Mesodermal cell (in vitro differentiated cells): ENCODE results near the gene ROBO1.

Source experiments
- H3K27ac ChIP-seq: 2 replicates; pipeline ENCODE4 v1.7.0; 2013; ENCODE audit warnings: mild to moderate bottlenecking, low read depth, low read length, moderate library complexity; ENCODE audit not compliant: severe bottlenecking
- H3K36me3 ChIP-seq: 2 replicates; pipeline ENCODE4 v1.7.1; 2013; ENCODE audit warnings: mild to moderate bottlenecking, low read length, moderate library complexity; ENCODE audit not compliant: control insufficient read depth, insufficient read depth
- H3K4me1 ChIP-seq: one replicate; pipeline ENCODE4 v1.7.1; 2013; ENCODE audit warnings: mild to moderate bottlenecking, low read length; ENCODE audit not compliant: insufficient read depth, control insufficient read depth, poor library complexity, severe bottlenecking
- H3K4me3 ChIP-seq: 2 replicates; pipeline ENCODE4 v1.7.0; 2013; ENCODE audit warnings: low read length, control low read depth, mild to moderate bottlenecking; ENCODE audit not compliant: insufficient read depth, poor library complexity, severe bottlenecking; ENCODE audit errors: extremely low read depth
- H3K9me3 ChIP-seq: 2 replicates; pipeline ENCODE4 v1.7.1; 2013; ENCODE audit warnings: mild to moderate bottlenecking, low read length, moderate library complexity; ENCODE audit not compliant: control insufficient read depth
- WGBS, 2 experiments: methylation state at CpG; one replicate each; pipeline ENCODE4 v1.1.5; 2013; ENCODE audit warnings: missing lambda C conversion rate in 2 of 2; ENCODE audit not compliant: insufficient coverage in 2 of 2; 5-methylcytosine and 5-hydroxymethylcytosine counted together

The ROBO1 gene

GRCh38 chr3:78633626-78634025, 1134.2 kb downstream of the ROBO1 start:
- Histone ChIP-seq H3K27ac (no peak overlapping the region), H3K9me3 (no peaks in the 10 kb centered on the region), H3K36me3 (peaks cover 4% of the 10 kb centered on the region), H3K4me1 (no peaks in the 10 kb centered on the region), H3K4me3 (no peak overlapping the region)
- WGBS, 2 experiments = 100% methylated on average over 1 of the region's 4 CpGs

- WGBS, 2 experiments = 77 to 85% methylated on average over 3 to 5 of the region's 6 CpGs
These were observed 1134.8 kb downstream of the ROBO1 start for GRCh38 chr3:78632925-78633553.

GRCh38 chr3:78629544-78629943, 1138.3 kb downstream of the ROBO1 start:
- no peaks in the 10 kb centered on the region for H3K4me1 ChIP-seq
- H3K4me3 ChIP-seq = no peak overlapping the region
- H3K27ac ChIP-seq = no peak overlapping the region
- 94 to 100% methylated on average over 4 to 6 of the region's 6 CpGs for WGBS, 2 experiments
- peaks cover 4% of the 10 kb centered on the region for H3K36me3 ChIP-seq
- no peaks in the 10 kb centered on the region for H3K9me3 ChIP-seq

More at GRCh38 chr3:78632925-78633553, 1134.8 kb downstream of the ROBO1 start:
- Histone ChIP-seq H3K9me3 (no peaks in the 10 kb centered on the region), H3K4me3 (no peak overlapping the region), H3K27ac (no peak overlapping the region), H3K4me1 (no peaks in the 10 kb centered on the region), H3K36me3 (peaks cover 4% of the 10 kb centered on the region)

- Histone ChIP-seq H3K4me1 (no peaks in the 10 kb centered on the region), H3K9me3 (no peaks in the 10 kb centered on the region), H3K27ac (no peak overlapping the region), H3K4me3 (no peak overlapping the region), H3K36me3 (peaks cover 6% of the 10 kb centered on the region)
- 88% methylated on average over 2 of the region's 3 CpGs; no CpG with 5 or more reads in 1 of the 2 experiments for WGBS, 2 experiments
These were observed 1146.6 kb downstream of the ROBO1 start for GRCh38 chr3:78621061-78621716.

GRCh38 chr3:78614486-78614885, 1153.3 kb downstream of the ROBO1 start:
- H3K4me1 ChIP-seq = no peaks in the 10 kb centered on the region
- 83 to 97% methylated on average over 5 to 10 of the region's 12 CpGs for WGBS, 2 experiments
- peaks cover 6% of the 10 kb centered on the region for H3K36me3 ChIP-seq
- no peak overlapping the region for H3K4me3 ChIP-seq
- H3K9me3 ChIP-seq = no peaks in the 10 kb centered on the region
- no peak overlapping the region for H3K27ac ChIP-seq

- H3K9me3 ChIP-seq = no peaks in the 10 kb centered on the region
- H3K4me3 ChIP-seq = no peak overlapping the region
- WGBS, 2 experiments = no CpG with 5 or more reads among the region's 2 CpGs
- peaks cover 6% of the 10 kb centered on the region for H3K36me3 ChIP-seq
- no peak overlapping the region for H3K27ac ChIP-seq
- no peaks in the 10 kb centered on the region for H3K4me1 ChIP-seq
These were observed 1154.3 kb downstream of the ROBO1 start for GRCh38 chr3:78613421-78613879.

GRCh38 chr3:78611278-78611677, 1156.5 kb downstream of the ROBO1 start:
- H3K36me3 ChIP-seq = peaks cover 3% of the 10 kb centered on the region
- no peak overlapping the region for H3K4me3 ChIP-seq
- H3K4me1 ChIP-seq = no peaks in the 10 kb centered on the region
- WGBS, 2 experiments = 90 to 93% methylated on average over 5 to 6 of the region's 6 CpGs
- no peaks in the 10 kb centered on the region for H3K9me3 ChIP-seq
- H3K27ac ChIP-seq = no peak overlapping the region

- WGBS, 2 experiments = 42 to 60% methylated on average over 2 to 3 of the region's 3 CpGs
- Histone ChIP-seq H3K27ac (no peak overlapping the region), H3K36me3 (peaks cover 3% of the 10 kb centered on the region), H3K9me3 (no peaks in the 10 kb centered on the region), H3K4me1 (no peaks in the 10 kb centered on the region), H3K4me3 (no peak overlapping the region)
These were observed 1157.2 kb downstream of the ROBO1 start for GRCh38 chr3:78610462-78611125.

GRCh38 chr3:78606756-78607155, 1161.0 kb downstream of the ROBO1 start:
- no peaks in the 10 kb centered on the region for H3K9me3 ChIP-seq
- peaks cover 3% of the 10 kb centered on the region for H3K36me3 ChIP-seq
- no peaks in the 10 kb centered on the region for H3K4me1 ChIP-seq
- 100% methylated on average over 2 to 3 of the region's 7 CpGs for WGBS, 2 experiments
- H3K4me3 ChIP-seq = no peak overlapping the region
- no peak overlapping the region for H3K27ac ChIP-seq

- no peak overlapping the region for H3K4me3 ChIP-seq
- H3K4me1 ChIP-seq = no peaks in the 10 kb centered on the region
- no CpG with 5 or more reads among the region's 2 CpGs for WGBS, 2 experiments
- H3K9me3 ChIP-seq = no peaks in the 10 kb centered on the region
- H3K27ac ChIP-seq = no peak overlapping the region
- peaks cover 3% of the 10 kb centered on the region for H3K36me3 ChIP-seq
These were observed 1162.6 kb downstream of the ROBO1 start for GRCh38 chr3:78605178-78605577.
